HepG2 (cell line): ENCODE measurements around the gene TCF7L2. TPM values are rescaled to one million over a fixed set of nuclear protein-coding genes. Genes with fewer than 3 reads are reported as not detected.
A peak's percentile ranks its signal among the peaks of the same experiment; 100 is the strongest.

ENCODE experiments used
- ATM ChIP-seq: fragments of 450-650 bp; IDR thresholded peaks from 2 replicates; pipeline ENCODE4 v1.7.1; 2017; ENCODE audit warnings: mild to moderate bottlenecking, borderline replicate concordance
- ESRRA ChIP-seq: sonication (generic); formaldehyde crosslinking; IDR thresholded peaks from 2 replicates; pipeline ENCODE4 v1.5.1; 2020; ENCODE audit warnings: mild to moderate bottlenecking, low read depth, missing genetic modification reagents
- EZH2 ChIP-seq: conservative IDR thresholded peaks from 2 replicates; pipeline ENCODE4 v1.6.1; 2012; ENCODE audit warnings: mild to moderate bottlenecking, low read depth, low read length, moderate library complexity
- HNF1A ChIP-seq, 2 experiments: sonication (generic) in 1 of 2; formaldehyde crosslinking in 1 of 2; IDR thresholded peaks; 2 replicates each; pipeline versions ENCODE4 v1.4.0 to v1.6.1; 2016 to 2020; ENCODE audit warnings: borderline replicate concordance in 1 of 2, low read depth in 1 of 2, mild to moderate bottlenecking in 1 of 2, missing genetic modification reagents in 1 of 2
- HNRNPL ChIP-seq: fragments of 200-400 bp; formaldehyde crosslinking; IDR thresholded peaks from 2 replicates; pipeline ENCODE4 v1.6.1; 2017; ENCODE audit warnings: mild to moderate bottlenecking, low read depth, low read length
- HOXD1 ChIP-seq: sonication (generic); formaldehyde crosslinking; IDR thresholded peaks from 2 replicates; pipeline ENCODE4 v1.5.0; 2020; ENCODE audit warnings: missing genetic modification reagents
- NAIF1 ChIP-seq: sonication (generic); formaldehyde crosslinking; IDR thresholded peaks from 2 replicates; pipeline ENCODE4 v1.5.0; 2020; ENCODE audit warnings: mild to moderate bottlenecking, missing genetic modification reagents, borderline replicate concordance
- SMARCE1 ChIP-seq: fragments of 450-650 bp; IDR thresholded peaks from 2 replicates; pipeline ENCODE4 v1.6.1; 2017; ENCODE audit warnings: borderline replicate concordance
- TOPORS ChIP-seq: sonication (generic); formaldehyde crosslinking; IDR thresholded peaks from 2 replicates; pipeline ENCODE4 v1.8.0; 2023; ENCODE audit warnings: mild to moderate bottlenecking, missing genetic modification reagents
- ZNF224 ChIP-seq: sonication (generic); formaldehyde crosslinking; IDR thresholded peaks from 2 replicates; pipeline ENCODE4 v1.5.0; 2020; ENCODE audit warnings: mild to moderate bottlenecking, missing genetic modification reagents
- ZNF317 ChIP-seq: sonication (generic); formaldehyde crosslinking; IDR thresholded peaks from 2 replicates; pipeline ENCODE4 v1.5.0; 2020; ENCODE audit warnings: mild to moderate bottlenecking, missing genetic modification reagents
- ZNF512B ChIP-seq: sonication (generic); formaldehyde crosslinking; IDR thresholded peaks from 2 replicates; pipeline ENCODE4 v1.5.1; 2020; ENCODE audit warnings: missing genetic modification reagents, mild to moderate bottlenecking, borderline replicate concordance
- ZNF598 ChIP-seq: sonication (generic); formaldehyde crosslinking; IDR thresholded peaks from 2 replicates; pipeline ENCODE4 v1.5.1; 2020; ENCODE audit warnings: mild to moderate bottlenecking, missing genetic modification reagents, borderline replicate concordance
- ZNF746 ChIP-seq: sonication (generic); formaldehyde crosslinking; IDR thresholded peaks from 2 replicates; pipeline ENCODE4 v1.8.0; 2022; ENCODE audit warnings: mild to moderate bottlenecking, missing genetic modification reagents
- ZNF768 ChIP-seq: sonication (generic); formaldehyde crosslinking; IDR thresholded peaks from 2 replicates; pipeline ENCODE4 v1.4.0; 2020; ENCODE audit warnings: missing genetic modification reagents
- ZNF83 ChIP-seq: sonication (generic); formaldehyde crosslinking; IDR thresholded peaks from 2 replicates; pipeline ENCODE4 v1.4.0; 2020; ENCODE audit warnings: missing genetic modification reagents, mild to moderate bottlenecking, borderline replicate concordance
- ZUFSP ChIP-seq: sonication (generic); formaldehyde crosslinking; IDR thresholded peaks from 2 replicates; pipeline ENCODE4 v1.9.0; 2021; ENCODE audit warnings: missing genetic modification reagents, mild to moderate bottlenecking, borderline replicate concordance
- polyA plus RNA-seq, 8 experiments: library from polyadenylated mRNA; depleted of rRNA in 3 of 8; stranded (reverse) in 7 of 8; unstranded in 1 of 8; fragments of >200 nt; fragmentation: Illumina TruSeq in 4 of 8; extraction: Trizol in 4 of 8; gene quantifications; 2 replicates each; pipeline versions ENCODE4 v1.2.1 to v1.2.3, GENCODE V29; 2011 to 2016; ENCODE audit warnings: low read depth in 4 of 8, missing spikeins in 1 of 8, mixed read lengths in 1 of 8; ENCODE audit not compliant: insufficient read depth in 1 of 8
- total RNA-seq, 5 experiments: library from RNA; depleted of rRNA; stranded (reverse); fragments of >200 nt; fragmentation: Illumina TruSeq; extraction: Trizol; gene quantifications; 2 replicates each; pipeline ENCODE4 v1.2.3, GENCODE V29; 2016; ENCODE audit warnings: low read depth in 1 of 5
- TF ChIP-seq, protein P1 (sequence below): sonication (generic); formaldehyde crosslinking; IDR thresholded peaks from 2 replicates; pipeline ENCODE4 v1.8.0; 2022; ENCODE audit warnings: mild to moderate bottlenecking, missing genetic modification reagents

TCF7L2 gene
- total and polyA plus RNA-seq, 2 of the 13 experiments (the other 11 are each of a cell fraction or from before 2014, with no cell fraction given) = 3.9 to 13.7 TPM

GRCh38 chr10:113073549-113074189, 123.6 kb downstream of the TCF7L2 start (continued):
- TF ChIP-seq, protein P1, sequence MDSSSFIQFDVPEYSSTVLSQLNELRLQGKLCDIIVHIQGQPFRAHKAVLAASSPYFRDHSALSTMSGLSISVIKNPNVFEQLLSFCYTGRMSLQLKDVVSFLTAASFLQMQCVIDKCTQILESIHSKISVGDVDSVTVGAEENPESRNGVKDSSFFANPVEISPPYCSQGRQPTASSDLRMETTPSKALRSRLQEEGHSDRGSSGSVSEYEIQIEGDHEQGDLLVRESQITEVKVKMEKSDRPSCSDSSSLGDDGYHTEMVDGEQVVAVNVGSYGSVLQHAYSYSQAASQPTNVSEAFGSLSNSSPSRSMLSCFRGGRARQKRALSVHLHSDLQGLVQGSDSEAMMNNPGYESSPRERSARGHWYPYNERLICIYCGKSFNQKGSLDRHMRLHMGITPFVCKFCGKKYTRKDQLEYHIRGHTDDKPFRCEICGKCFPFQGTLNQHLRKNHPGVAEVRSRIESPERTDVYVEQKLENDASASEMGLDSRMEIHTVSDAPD (CRISPR knock-in tag) = peak; percentile 97
- TF ChIP-seq ATM = no peak
- no peak for TF ChIP-seq ZNF317 (CRISPR knock-in tag)
- TF ChIP-seq ZNF746 = no peak
- TF ChIP-seq TOPORS (CRISPR knock-in tag) = no peak
- 0 out of 2 replicates have a peak, but pooled peaks have one; percentile 34 for TF ChIP-seq HNF1A (IDR thresholded peaks at IDR 0.05; ENCODE audit: low read depth)
- no peak for TF ChIP-seq HNF1A (CRISPR knock-in tag; IDR thresholded peaks at IDR 0.05; ENCODE audit: borderline replicate concordance)
- TF ChIP-seq EZH2 = no peak
- no peak for TF ChIP-seq ZUFSP (CRISPR knock-in tag)
- TF ChIP-seq ESRRA (CRISPR knock-in tag) = peak; percentile 71; the same call in 1 of the 2 replicates
- peak; percentile 62; the same call in 1 of the 2 replicates for TF ChIP-seq ZNF768 (CRISPR knock-in tag)
- no peak for TF ChIP-seq SMARCE1
- no peak for TF ChIP-seq ZNF512B
- TF ChIP-seq ZNF224 (CRISPR knock-in tag) = no peak
- TF ChIP-seq ZNF598 (CRISPR knock-in tag) = no peak
- no peak for TF ChIP-seq NAIF1 (CRISPR knock-in tag)
- no peak for TF ChIP-seq ZNF83 (CRISPR knock-in tag)
- no peak for TF ChIP-seq HNRNPL
- TF ChIP-seq HOXD1 (CRISPR knock-in tag) = no peak
